Activated T-cell treated with anti-CD3 and anti-CD28 coated beads for 1 hour (primary cell): Measurements from ENCODE around the gene DTNB.
A peak's percentile ranks its signal among the peaks of the same experiment; 100 is the strongest.

Experiments used
- DNase-seq: peaks from one replicate; pipeline ENCODE4 v3.0.0-alpha.2; 2020; ENCODE audit warnings: low read depth

DTNB gene

DNA sequence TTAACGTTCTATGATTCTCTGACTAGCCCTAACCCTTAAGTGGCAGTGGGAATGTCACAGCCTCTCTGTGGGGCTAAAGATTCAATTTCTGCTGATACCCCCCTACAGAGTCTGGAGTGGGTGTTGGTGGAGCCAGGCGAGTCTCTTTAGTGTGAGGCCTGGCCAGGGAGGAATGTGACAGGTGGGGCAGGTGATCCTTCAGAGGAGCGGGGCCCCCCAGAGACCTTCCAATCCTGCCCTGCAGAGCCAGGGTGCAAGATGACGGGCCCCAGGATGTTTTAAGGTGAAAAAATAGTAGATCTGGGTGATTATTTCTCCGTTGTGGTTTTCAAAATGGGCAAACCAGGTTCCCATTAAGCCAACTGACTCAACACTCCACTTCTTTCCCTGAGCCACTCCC, 303.5 kb downstream of the DTNB start:
- no peak for DNase-seq

DNA sequence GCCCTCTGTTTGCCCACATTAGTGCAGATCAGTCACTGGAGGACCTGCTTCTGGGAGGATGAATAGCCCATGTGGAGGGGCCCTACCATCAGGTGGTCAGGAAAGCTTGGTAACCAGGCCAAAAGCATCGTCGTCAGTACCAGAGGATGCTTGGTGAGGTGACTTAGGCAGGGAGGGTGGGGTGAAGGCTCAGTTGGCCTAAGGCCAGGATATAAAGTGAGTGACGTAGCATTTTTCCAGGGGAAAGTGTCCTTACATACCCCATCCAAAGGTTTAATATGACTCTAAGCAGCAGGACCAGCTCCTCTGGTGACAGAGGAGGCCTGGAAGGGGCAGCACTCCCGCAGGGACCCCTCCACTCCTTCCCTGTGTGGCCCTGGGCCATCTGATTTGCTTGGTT, 303.9 kb downstream of the DTNB start:
- DNase-seq = no peak

DNA sequence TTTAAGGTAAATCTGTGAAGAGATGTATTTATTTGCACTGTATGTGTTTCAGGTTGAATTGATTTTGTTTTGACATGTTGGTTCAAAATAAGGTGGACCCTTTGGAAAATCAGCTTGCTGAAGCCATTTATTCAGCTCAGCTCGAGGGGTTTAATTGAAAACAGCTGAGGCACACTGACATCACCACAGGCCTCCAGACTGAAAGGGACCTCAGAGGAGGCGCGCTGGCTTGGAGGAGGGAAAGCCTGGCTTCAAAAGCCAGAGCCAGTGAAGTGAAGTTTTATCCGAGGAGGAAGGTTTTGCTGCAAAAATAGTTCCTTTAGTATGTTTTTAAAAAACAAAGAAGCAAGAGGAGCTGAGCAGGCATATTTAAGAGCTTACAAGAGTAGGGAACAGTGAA, 304.7 kb downstream of the DTNB start:
- no peak for DNase-seq

DNA sequence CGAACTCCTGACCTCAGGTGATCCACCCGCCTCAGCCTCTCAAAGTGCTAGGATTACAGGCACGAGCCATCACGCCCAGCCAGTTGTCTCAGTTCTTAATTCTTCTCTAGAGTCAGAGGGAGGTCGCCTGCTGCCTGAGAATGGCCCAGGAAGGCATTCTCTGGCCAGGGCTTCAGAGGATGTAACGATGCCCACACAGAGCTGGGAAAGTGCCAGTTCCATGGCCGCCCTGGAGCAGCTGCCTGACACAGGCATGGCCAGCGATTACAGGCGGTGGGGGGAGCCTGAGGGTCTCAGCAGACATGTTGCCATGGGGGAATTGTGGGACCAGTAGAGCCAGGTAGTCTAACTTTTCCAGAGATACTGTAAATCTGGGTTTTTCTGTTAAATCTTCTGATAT, 306.1 kb downstream of the DTNB start:
- DNase-seq = no peak

DNA sequence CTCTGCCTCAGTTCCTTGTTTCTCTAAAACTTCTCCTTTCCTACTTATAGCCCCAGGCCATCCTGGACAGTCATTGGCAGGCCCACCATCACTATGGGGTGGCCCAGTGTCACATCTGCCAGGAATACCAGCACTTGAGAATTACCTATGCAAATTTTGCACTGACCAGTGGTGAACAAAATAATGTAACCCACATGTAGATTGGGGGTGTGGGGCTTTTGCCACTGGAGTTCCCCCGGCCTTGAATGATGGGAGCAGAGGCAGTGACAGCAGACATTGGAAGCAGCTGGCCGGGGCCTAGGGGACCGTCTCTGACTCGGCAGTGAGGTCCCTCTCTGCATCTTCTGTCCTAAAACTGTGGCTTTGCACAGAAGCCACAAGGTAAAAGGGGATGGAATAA, 306.7 kb downstream of the DTNB start:
- no peak for DNase-seq

DNA sequence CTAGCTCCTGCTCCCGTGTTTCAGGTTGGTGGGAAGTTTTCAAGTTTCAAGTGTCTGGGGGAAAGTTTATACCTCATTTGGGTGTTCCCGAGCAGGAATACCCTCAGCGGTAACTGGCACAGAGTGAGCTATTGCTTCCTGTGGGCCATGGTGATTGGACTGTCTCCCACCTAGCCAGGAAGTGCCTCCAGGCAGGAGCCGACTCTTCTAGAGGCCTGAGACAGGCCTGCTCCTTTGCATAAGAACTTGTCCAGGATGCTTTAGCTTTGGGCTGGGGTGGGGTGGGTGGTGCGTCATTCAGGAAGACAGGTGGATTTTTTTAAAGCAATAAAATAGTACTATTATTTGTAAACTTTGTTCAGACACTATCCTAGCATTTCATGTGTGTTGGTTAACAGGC, 308.1 kb downstream of the DTNB start:
- no peak for DNase-seq

DNA sequence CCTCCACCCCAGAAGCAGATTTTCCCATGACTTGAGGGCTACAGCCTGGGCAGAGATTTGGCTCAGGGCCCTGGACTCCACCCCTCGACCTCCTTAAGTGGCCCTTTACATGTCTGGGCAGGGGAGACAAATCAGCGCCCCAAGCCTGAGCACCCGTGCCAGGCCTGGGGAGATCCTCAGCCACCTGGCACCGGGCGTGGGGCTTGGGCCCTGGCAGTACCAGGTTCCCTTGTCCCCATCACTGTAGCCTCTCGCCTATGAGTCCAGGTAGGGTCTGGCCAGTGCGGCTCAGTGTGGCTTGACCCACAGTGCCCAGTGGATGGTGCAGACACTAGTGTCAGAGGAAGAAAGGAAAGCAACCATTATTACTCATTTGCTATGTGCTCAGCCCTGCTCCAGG, 309.6 kb downstream of the DTNB start:
- DNase-seq = no peak

DNA sequence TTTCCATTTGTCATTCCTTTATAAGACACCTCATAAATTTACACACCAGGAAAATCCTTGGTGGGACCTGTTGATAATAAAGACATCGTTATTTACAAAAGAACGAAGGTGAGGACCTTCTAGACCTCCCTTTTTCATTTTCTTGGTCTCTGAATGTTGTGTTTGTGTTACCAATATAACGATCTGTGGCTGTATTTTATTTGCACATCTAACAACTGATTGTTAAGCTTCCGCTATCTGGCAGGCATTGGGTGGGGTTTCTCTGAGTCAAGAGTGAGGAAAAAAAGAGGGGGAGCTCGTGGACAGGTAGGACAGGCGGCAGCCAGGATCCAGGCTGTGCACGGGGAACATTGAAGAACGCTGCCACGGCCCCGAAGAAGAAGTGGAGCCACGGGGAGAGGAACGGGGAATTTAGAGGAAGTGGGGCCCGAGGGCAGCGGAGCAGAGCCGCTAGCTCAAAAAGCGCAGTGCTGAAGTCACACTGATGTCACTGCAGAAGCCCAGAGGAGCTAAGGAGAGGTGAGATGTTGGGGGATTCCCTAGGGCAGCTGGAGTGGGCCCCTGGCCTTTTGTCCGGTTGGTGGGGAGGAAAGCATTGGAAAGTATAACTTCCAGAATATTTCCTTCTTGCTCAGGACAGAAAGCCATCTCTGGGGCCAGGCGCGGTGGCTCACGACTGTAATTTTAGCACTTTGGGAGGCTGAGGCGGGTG, 310.8 kb downstream of the DTNB start:
- peak; percentile 43 for DNase-seq

DNA sequence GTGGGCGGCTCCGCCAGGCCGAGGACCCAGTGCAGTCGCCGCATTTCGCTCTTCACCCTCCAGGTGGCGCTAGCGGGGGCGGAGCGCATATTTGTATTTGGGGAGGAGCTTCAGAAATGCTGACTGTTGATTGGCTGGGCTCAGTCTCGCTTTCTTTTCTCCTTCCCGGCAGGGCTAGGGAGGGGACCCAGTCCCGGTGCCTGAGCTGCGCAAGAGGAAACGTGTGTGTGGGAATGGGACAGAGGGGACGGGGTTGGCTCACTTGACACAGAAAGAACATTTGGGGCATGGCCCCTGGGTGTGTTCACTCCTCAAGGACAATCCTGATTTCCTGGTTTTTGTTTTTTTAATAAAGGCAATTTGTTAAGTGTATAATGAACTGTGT, 311.3 kb downstream of the DTNB start:
- DNase-seq = peak; percentile 94

DNA sequence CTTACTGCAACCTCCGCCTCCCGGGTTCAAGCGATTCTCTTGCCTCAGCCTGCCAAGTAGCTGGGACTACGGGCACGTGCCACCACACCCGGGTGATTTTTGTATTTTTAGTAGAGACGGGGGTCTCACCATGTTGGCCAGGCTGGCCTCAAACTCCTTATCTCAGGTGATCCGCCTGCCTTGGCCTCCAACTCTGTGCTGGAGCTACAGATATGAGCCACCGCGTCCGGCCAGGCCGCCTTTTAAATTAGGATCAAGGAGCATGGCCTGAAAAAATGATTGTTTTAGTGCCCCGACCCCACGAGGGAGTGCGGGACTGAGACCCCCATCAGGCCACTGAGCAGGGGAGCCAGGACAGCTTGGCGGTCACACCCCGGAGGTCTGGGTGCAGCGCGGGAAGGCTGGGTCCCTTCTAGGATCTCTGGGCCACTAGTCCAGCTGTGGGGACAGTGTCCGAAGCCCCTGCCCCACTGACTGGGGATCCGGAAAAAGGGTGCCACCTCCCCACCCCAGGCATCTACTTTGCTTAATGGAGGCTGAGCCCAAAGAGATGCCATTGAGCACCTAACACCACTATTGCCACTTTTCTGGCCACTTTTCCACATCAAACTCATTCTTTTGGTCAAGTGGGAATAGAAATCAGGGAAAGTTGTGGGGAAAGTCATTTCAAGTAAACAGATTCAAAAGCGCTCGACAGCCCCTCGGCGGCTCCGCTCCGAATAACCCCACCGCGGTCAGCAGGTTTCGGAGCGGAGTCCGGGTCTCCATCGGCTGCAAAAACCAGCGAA, 311.9 kb downstream of the DTNB start:
- DNase-seq = no peak

DNA sequence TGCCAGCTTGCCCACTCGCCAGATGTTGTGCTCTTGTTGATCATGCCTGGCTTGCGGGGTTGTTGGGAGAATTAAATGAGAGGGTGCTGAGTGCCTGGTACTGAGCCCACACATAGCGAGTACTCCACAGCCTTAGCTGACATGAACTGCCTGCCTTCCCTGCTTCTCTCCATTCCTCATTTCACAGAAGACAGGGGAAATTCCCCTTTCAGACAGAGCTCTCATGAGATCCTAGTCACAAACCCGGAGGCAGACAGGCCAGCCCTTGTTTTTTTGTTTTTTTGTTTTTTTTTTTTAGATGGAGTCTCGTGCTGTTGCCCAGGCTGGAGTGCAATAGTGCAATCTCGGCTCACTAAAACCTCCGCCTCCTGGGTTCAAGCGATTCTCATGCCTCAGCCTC, 314.5 kb downstream of the DTNB start:
- DNase-seq = no peak

DNA sequence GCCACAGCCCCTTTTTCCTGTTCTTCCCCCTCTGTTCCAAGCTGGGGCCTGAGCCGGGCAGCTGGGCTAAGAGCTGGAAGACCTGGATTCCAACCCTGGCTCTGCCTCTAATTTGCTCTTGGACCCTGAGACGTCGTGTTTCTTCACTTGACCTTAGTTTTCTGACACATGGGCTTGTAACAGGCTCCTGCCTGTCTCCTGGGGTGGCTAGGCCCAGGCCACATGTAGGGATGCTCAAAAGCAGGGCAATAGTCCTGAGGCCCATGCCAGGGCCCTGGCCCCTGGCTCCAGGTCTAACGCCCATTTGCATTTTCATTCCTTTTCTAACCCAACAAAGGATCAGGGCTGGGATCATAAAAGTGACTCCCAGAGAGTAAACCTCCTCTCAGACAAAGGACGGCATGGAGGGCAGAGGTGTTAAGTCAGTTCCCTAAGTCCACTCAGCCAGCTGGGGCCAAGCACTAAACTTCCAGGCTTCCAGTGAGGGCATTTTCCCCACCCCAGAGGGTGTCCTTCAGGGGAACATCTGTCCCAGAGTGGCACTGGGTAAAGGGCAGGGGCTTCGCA, 315.0 kb downstream of the DTNB start:
- no peak for DNase-seq

DNA sequence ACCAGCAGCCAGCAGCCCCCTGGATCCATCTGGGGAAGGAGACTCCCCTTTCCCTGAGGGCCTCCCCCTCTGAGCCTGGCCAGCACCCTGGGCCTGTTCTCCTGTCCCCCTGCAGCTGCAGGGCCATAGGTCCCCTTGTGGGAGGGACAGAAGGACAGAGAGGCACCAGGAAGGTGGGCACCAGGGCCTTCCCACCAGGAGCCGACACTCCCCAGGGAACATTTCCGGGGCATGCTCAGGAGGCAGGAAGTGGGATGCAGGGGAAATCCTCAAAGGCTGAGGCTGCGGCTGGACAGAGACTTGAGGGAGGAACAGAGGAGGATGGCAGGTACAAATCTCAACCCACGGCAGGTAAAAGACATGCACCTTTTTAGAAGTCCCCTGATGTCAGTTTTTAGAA, 317.3 kb downstream of the DTNB start:
- no peak for DNase-seq

DNA sequence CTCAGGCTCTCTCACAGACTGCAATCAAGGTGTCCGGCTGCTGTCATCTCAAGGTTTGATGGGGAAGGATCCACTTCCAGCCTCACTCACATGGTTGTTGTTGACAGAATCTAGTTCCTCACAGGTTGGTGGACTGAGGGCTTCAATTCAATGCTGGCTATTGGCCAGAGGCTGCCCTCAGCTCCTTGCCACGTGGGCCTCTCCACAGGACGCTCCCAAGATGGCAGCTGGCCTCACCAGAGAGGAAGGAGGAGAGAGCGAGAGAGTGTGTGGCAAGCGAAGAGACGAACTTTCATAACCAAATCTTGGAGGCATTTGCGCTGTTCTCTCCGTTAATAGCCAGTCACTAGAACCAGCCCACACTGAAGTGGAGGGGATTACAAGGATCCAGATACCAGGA, 318.1 kb downstream of the DTNB start:
- no peak for DNase-seq

DNA sequence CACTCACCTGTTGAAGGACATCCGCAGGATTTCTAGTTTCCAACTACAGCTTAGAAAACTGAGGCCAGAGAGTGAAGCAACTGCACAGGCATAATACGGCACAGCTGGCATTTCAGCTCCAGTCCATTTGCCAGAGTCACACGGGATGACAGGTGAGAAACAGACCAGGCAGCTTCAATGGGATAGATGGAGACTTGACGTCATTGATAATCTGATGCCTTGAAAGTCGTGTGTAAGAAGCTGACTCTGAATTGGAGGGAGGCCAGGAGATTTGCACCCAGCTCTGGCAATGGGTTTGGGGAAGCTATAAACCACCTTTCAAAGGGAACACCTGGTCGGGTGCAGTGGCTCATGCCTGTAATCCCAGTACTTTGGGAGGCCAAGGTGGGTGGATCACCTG, 319.3 kb downstream of the DTNB start:
- DNase-seq = no peak

DNA sequence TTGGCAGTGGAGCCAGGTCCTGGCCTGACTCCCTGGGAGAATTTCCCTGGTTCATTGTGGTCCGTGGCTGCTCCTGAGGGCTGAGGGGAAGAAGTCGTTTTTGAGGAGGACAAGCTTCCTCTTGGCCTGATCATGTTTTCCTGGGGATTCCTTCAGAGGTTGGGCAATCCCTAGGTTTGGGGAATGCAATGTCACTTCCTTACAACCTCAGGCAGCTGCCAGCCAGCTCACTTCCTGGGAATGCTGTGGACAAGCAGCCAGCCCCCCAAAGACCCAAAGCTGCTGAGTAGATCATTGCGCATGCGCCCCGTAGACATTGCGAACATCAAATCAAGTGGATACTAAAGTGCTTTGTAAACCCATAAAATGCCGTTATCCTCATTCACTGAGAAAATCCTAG, 324.0 kb downstream of the DTNB start:
- no peak for DNase-seq

DNA sequence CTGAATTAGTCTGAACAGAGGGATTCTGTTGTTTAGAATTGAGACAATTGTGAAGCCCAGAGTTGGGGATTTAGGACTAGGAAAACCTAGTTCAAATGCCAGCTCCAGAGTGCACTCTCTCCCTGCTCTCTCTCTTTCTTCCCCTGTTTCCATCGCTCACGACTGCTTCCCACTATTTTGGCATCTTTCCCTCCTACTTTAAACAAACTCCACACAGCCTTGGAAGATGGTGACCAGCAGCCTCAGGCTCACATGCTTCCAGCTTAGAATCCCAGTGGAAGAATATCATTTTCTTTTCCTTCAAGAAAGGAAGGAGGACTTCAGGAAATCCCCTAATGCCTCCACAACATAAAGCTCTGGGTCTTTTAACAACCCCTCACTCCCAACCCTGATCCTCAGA, 325.5 kb downstream of the DTNB start:
- no peak for DNase-seq

DNA sequence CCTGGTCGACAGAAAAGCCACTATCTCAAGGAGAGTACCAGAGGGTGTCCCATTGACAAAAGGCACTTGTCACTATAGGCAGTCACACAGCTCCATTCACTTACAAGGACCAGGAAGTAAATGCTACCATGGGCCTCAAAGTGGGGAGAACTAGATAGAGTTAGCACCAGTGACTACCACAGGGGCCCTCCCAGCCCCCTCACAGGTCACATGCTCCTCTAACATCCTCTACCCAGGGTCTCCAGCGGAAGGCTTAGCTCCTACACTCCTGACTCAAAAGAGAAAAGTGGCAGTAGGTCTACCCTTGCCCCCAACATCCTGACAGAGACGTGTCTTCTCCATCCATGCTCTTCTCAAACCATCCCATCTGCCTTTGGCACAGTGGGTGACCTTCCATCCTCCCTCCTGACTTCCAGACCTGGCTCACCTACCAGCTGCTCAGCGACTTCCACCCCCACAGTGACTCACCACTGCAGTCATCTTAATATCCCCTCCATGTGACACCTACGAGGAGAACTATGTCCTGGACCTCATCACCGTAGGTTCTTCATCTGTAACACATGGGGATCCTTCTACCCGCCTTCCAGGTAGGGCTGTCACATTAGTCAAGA, 326.1 kb downstream of the DTNB start:
- DNase-seq = no peak

DNA sequence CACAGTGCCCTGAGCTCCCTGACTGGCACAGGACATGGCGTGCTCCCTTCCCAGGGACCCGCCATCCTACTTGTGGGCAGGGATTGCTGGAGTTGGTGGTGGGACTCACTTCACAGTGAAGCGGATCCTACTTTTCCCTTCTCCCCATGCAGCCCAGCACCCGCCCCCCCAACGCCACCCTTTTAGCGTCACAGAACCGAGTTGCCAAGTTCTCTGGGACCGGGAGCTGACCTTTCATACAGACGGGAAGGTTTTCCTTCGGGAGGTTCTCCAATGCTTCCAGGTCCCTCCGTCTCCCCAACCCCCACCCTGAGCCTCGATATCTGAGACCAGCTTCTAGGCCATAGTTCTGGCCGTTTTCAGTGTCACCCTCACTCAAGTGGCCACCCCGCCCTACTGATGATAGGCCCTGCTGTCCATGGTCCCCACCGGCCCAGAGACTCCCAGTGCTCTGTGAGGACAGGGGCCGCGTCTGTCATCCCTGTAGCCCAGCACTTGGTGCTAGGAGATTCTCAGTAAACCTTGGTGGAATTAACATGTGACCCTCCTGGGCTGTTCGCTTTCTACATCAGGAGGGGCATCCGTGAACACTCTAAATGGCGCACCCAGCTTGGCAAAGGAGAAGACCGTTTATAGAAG, 330.1 kb downstream of the DTNB start:
- no peak for DNase-seq

DNA sequence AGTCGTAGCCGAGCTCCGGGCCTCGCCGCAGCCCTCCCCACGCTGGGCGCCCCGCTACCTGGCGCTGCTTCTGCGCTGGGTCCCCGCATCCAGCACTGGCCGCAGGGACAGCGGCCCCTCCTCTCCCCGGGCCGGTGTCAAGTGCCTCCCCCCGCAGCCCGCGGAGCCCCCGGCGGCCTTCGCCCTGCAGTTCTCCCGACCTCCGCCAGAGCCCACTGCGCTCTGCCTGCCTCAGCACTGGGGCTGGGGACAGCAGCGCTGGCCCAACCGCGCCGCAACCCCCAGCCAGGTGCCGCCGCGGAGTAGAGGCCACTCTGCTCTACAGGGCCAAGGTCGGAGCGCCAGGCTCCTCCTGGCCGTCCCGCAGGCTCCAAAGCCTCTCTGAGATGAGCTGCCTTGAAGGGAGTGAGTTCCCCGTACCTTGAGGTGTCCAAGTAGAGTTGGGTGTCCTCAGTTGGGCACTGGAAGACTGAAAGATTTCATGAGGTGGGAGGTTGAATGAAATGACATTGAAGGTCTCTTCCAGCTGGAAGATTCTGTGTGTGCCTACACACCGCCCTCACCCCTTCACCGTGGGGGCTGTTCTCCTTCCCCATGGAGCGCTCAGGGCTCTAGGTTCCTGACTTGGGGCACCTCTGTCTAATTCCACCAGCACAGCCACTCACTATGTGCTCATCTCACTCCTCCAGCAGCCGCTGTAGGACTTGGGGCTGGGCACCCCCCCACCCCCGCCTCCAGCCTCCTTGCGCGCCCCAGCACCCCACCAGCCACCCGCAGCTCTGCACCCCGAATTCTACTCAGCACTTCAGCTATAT, 330.8 kb downstream of the DTNB start:
- DNase-seq = peak; percentile 68

DNA sequence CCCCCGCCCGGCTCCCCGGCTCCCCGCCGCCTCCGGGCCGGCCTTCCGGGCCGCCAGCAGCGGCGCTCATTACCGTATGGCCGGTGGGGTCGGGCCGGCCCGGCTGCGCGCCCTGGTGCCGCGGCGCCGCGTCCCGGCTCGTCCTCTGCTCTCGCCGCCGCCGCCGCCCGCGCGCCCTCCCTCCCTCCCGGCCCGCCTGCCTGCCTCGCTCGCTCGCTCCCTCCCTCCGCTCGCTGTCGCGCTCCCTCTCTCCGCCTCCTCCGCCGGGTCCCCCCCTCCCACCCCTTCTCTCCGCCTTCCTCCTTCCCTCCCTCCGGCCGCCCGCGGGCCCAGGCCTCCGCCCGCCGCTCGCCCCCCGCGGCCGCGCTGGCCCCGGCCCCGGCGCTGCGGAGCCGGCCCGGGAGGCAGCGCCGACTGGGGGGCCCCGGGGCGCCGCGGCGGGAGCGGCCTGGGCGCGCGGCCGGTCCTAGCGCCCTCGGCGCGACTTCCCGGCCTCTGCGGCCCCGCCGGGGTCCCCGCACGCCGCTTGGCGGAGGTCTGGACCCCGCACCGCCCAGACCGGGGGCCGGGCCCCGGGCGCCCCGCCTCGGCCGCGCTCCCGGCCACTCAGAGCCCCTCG, 331.5 kb downstream of the DTNB start, which contains the start of gene DNMT3A:
Gene DNMT3A (minus strand): TSS at position 173 of the 619 bp plus-strand sequence. CDS start 27,941 bp downstream, outside the sequence.
- peak; percentile 51 for DNase-seq
